Body of pancreas (tissue), 4 donors: ENCODE results near the gene ZNF429.

Experiments
- CTCF ChIP-seq, 7 experiments: fragments of 450-650 bp in 4 of 7; fragments of 200-600 bp in 3 of 7; sonication (generic) in 3 of 7; IDR thresholded peaks; one replicate each; pipeline ENCODE4 v1.5.1; 2016 to 2019; ENCODE audit warnings: antibody characterized with exemption in 7 of 7
- POLR2A ChIP-seq, 3 donors: fragments of 450-650 bp; IDR thresholded peaks; one replicate each; pipeline ENCODE4 v1.6.1; 2016; ENCODE audit warnings: antibody characterized with exemption in 3 of 3, mild to moderate bottlenecking in 2 of 3

- TF ChIP-seq CTCF (IDR thresholded peaks at IDR 0.05) (no peak), POLR2A (IDR thresholded peaks at IDR 0.05) (no peak)
Measured at GRCh38 chr19:21593008-21593481, 87.6 kb downstream of the ZNF429 start.
